HG02852 (cell line): ENCODE data around the gene ZNF345.

Experiments used
- ATAC-seq: cut with Tn5 transposase; IDR thresholded peaks from one replicate; pipeline ENCODE4 v1.9.1; 2021; ENCODE audit warnings: mild to moderate bottlenecking, moderate library complexity; ENCODE audit not compliant: unreplicated experiment

ZNF345 gene

GRCh38 chr19:36916991-36917390 is 66.3 kb downstream of the ZNF345 start:
- ATAC-seq: no peak

GRCh38 chr19:36918090-36918489 is 67.4 kb downstream of the ZNF345 start:
- ATAC-seq: no peak
